Endothelial cell of umbilical vein (primary cell): ENCODE data around the gene RAC3.

Experiments
- CTCF ChIP-seq, 2 donors: IDR thresholded peaks; 1 replicate in 1 of 2; 2 replicates in 1 of 2; pipeline ENCODE4 v1.5.1; 2011; ENCODE audit warnings: low read length in 2 of 2, mild to moderate bottlenecking in 2 of 2, moderate library complexity in 2 of 2, control low read depth in 1 of 2, inconsistent platforms in 1 of 2, low read depth in 1 of 2; ENCODE audit not compliant: insufficient read depth in 1 of 2; ENCODE audit errors: extremely low read depth in 1 of 2
- POLR2A ChIP-seq: IDR thresholded peaks from 2 replicates; pipeline ENCODE4 v1.6.1; 2012; ENCODE audit warnings: low read depth, mild to moderate bottlenecking, control low read depth, low read length

- TF ChIP-seq CTCF (IDR thresholded peaks at IDR 0.05; ENCODE audit: extremely low read depth in 1 of 2, insufficient read depth in 1 of 2, low read depth in 1 of 2, low read length in 2 of 2) (no peak), POLR2A (no peak)
Measured at GRCh38 chr17:82056729-82057621, 25.5 kb downstream of the RAC3 start.
